DMS153 treated with DMSO at 0.1 percent for 48 hours (cell line): Measurements from ENCODE around the gene CXCL17.

Source experiments
- DNase-seq: peaks from one replicate; lab custom pipeline; 2025; ENCODE audit not compliant: unreplicated experiment; lab: John Stamatoyannopoulos, UW

CXCL17 gene

DNA sequence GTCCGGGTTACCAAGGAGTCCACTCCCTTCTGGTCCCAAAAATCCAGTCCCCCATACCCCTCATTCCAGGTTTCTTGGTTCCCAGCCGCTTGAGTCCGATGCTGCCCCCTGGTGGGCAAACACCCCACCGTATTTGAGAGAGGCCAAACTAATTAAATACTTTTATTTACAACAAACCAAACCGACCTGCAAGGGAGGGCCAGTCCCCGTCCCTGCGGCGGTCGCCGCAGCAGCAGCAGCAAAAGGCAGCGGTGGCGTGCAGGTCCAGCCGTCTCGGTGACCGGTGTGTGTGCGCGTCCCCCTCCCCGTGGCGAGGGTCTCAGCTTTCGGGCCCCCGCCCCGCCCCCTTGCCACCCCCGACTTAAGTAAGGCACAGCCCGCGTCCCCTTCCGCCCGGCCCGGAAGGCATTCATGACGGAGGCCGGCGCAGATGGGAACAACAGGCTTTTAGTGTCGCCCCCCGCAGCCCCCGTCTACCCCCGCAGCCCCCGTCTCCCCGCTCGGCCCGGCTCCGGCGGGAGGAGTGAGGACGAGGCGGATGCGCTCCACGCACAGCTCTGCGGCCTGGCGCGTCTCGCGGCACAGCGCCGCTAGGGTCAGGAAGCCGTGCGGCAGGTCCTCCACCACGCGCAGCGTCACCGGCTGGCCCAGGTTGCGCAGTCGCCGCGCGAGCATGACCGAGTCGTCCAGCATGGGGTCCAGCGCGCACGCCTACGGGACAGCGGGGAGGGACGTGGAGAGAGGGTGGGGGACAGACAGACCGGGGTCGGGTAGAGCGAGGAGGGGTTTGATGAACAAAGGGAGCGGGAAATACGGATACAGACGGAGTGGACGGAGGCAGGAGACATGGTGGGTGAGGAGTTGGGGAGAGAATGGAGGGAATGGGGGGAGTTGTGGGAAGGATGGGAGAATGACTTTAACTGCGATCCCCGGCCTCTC lies 41.1 kb downstream of the CXCL17 start:
- peak; percentile 55 for DNase-seq

DNA sequence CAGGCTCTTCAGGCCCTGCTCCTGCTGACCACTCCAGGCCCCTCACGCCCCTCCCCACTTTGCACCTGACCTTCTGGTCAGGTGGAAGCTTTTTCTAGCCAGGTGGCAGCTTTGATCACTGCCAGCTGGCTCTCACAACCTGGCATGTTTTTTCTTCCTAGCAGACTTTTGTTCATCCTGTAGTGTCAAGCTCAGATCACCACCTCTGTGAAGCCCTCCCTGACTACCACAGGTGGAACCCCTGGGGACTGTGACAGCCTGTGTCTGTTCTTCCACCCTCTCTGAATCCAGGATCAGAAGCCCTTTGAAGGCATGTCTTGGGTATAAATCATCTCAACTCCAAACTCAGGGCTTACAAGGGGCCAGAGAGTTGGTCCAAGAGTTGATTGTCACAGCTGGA lies 42.3 kb downstream of the CXCL17 start:
- DNase-seq: no peak

DNA sequence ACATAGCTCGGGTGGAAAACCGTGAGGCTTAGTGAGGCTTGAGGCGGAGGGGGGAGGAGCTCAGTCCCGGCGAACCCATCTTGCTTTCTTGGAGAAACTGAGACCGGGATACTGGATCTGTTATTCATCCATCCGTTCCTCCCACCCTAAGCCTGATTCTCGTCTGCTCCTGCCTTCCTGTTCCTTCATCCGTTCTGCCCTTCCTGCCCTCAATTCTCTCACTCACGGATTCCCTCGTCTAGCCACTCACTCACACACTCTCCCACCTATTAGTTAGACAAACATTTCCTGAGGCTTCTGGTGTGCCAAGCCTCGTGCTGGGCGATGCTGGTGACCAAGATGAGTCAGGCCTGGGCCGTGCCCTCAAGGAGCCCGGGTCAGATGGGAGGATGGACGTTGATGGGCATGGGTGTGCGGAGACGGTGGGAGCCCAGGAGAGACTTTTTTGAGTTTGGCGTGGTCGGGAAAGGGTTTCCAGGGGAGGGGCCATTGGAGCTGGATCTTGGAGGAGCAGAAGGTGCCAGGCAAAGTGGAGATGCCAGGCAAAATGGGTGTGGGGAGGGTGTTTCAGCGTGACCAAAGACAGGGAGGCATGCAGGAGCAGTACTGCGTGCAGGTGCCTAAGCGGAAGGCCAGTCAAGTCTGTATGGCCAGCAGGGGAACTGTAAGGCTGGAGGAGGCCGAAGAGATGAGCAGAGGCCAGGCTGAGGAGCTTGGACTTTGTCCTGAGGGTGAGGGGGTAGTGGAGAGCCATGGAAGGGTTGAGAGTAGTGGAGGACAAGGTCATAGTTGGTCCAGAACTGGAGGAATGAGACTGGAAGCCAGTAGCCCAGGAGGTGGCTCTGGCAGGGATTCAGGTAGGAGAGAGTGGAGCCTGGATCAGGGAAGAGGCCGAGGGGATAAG lies 45.2 kb downstream of the CXCL17 start:
- DNase-seq: no peak

DNA sequence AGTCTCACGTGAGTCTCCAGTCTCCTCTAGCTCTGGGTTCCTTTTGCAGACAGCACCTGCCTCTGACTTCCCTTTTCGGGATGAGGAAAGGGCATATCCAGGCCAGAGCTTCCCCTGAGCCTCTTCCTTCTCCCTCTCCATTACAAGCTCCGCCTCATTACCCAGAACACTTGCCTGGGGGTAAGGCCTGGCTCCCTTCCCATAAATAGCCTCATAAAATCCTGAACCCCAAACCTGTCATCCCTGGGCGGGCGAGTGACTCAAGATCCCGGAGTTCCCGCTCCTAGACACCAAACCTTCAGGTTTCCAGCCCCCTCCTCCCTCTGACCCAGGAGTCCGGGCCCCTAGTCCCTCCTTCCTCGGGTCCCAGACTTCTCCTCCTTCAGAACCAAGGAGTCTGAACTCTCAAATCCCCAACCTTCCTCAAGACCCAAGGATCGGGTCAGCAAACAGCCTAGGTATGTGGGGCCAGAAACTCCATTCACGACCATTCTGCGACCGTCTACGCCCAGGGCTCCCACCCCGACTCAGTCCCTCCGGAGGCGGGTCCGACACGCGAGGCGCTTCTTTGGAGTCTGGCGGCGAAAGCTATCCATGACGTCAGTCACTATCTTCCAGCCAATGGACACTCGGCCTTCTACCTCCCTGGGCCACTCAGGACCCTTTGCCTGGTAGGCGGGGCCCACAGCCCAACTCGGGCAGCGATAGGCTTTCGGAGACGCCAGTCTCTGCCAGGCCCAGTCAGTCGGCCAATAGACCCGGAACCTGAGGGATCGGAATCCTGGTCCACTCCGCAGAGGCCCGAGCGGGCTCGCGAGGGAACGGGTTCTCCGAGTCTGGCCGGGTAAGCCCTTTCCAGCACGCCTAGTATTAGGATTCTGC lies 46.1 kb downstream of the CXCL17 start:
- DNase-seq: peak; percentile 95

DNA sequence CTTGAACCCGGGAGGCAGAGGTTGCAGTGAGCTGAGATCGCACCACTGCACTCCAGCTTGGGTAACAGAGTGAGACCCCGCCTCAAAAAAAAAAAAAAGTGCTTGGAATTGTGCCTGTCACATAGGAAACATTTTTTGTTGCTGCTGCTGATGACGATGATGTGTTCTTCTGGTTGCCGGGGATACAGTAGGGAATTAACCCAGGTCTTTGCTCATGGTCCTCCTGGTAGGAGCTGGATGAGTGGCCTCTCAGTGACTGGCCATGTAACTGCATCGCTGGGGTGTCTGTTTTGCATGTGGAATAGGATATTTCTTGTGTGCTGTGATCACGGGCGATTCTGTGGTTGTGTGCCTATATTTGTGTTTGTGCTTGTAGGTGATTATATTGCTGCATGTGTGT lies 48.0 kb downstream of the CXCL17 start:
- DNase-seq: no peak

DNA sequence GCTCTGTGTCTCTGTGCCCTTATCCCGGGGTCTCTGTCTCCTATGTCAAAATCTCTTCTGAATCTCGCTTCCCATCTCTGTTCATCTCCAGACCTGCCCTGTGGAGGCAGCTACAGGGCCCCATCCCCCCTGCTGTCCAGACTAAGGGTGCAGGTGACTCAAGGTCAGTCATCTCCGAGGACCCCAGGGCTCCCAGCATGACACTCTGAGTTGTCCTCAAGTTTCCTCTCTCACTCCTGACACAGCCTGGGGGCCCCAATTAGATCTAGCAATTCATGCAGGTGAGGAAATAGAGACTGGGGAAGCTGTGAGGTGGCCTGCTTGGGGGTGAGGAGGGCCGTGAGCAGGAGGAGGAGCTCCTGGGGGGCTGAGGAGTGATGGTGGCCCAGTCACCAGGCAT lies 50.6 kb downstream of the CXCL17 start:
- no peak for DNase-seq

DNA sequence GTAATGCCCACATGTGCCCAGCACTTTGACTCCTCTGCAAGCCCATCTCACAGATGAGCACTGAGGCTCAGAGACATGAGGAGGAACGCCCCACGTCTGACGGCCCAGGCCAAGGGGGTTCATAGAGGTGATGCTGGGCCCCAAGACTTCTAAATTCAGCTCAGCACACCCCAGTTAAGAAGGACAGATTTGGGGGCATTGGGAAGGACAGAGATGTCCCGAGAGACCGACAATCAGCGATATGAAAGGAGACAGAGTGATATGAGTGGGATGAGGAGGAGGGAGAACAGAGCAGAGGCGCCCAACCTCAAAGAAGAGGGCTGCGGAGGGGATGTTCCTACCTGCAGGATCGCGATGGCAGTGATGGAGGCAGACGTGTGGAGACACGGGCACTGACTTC lies 52.8 kb downstream of the CXCL17 start, which contains the start of gene CNFN:
Gene CNFN (minus strand): TSS at position 399 of the 400 bp plus-strand sequence. CDS start 1,260 bp downstream, outside the sequence.
- no peak for DNase-seq

DNA sequence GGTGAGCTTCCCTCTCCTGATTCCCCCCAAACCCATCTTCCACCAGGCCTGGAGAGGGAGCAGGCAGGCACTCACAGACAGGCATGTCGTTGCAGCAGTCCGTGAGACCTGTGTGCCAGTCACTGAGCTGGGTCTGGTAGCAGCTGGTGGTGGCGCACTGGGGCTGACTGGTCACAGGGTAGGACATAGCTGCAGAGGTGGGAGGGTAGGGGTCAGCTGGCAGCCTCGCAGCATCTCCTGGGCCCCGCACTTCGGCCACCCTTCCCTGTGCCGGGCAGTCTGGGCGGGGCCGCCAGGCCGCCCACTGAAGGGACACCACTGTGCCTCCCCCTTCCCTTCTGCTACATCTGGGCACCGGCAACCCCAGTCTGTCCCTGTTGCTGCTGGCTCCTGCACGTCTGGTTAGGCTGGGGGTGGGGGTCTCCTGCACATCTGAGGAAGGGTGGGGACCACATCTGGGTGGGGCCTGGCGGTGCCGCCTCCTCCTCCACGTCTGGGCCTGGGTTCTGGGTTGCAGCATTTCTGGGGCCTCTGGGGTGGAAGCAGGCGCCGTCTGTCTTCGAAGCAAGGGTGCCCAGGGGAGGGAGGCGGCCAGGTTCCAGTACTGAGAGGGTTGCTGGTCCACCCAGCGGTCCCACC lies 53.8 kb downstream of the CXCL17 start:
- no peak for DNase-seq

DNA sequence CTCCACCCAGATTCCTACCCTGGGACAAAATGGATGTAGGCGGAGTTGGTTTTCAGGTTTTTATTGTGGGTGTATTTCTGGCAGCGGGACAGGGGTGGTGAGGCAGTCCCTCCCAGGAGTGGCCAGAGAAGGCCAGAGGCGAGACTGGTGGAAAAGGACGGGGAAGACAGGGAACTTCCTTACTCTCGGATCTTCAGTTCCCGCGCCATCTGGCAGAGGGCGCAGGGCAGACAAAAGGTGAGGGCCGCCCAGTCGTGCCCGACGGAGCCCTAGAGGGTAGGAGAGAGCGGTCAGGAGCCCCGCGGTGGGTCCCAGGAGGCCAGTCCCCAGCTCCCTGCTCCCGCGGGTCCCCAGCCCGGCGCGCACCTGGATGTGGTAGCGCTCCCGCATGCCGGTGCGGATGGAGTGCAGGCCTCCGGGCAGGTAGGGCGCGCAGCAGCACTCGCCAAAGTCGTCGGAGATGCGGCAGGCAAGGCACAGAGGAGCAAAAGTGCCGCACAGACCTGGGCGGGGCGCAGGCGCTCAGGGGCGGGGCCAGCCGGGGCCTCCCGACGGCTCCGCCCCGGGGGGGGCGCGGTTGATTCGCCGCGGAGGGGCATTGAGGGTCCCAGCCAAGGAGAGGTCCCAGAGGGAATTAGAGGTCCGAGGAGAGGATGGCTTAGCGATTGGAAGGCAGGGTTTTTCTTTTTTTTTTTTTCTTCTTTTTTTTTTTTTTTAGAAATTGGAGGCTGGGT lies 55.6 kb downstream of the CXCL17 start:
- DNase-seq: peak; percentile 63

DNA sequence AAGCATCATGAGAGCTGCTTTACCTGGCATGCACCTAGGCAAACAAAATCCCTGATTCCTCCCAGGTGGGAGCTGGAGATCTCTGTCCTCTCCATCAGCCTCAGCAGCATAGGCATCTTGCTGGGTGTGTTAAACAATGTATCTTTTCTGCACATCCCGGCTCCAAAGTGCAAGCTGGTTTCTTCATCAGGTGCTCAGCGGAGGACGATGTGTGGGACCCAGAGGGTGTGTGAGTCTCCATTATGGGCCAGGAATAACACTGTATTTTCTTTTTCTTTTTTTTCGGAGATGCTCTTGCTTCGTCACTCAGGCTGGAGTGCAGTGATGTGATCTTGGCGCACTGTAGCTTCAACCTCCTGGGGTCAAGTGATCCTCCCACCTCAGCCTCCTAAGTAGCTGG lies 62.6 kb downstream of the CXCL17 start:
- no peak for DNase-seq
